ENCODE results near the gene NAP1L1.

NAP1L1 gene

DNA sequence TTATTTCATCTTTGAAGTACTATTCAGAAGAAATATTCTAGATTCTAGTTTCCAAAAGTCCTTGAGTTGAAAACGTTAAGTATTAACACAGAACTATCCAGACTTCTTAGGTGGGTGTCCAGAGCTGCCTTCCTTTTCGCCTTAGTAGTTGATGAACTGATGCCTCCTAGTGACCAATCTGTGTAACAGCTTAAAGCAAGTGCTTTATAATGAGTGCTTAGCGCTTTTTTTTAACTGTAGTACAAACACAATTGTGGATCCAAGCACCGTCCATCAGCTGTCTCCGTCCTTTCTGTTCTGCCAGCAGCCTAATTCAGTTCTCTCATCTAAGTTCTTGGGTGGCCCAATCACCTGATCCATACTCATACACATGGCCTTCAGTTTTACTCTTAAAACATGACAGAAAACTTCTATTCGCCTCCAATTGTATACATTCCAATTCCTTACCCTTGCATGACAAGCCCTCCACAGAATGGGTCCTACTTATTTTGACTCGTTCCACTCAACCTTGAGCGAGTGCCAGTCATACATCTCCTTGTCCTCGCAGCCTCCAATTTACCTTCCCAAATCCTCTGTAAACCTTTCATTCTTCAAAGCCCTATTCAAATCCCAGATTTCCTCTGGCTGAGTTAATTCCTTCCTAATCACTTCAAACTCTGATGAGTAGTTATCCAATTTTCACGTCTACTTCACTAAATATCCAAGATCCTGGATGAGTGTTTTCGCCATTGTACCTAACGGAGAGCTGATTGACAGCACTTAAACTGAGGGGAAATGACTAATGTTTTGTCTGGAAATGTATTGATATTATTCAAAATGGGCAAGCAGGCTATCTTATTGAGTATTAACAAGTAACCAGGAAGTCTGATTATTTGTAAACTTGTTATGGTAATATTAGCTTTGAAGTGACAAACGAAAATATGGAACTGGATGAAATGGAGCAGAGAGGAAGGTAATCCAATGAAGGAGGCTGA is 47.1 kb downstream of the NAP1L1 start:
- DNase-seq (ENCODE audit: low read depth), result no peak

DNA sequence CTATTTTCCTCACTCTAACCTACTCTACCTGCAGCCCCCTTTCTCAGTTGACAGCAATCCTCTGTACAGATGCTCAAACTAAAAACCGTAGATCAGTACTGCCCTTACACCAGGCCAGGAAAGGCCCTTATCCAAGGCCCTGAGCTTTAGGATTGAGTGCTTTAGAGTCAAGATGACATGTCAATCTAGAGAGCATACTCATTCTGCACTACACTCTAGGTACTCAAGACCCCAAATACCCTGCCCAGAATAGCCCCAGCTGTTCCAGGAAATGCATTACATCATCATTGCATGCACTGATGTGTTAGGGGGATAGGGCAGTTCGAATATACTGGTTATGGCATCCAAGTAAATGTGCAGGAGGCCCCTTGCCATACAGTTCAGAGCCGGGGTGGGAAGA is 49.4 kb downstream of the NAP1L1 start:
- DNase-seq (ENCODE audit: low read depth), result no peak

DNA sequence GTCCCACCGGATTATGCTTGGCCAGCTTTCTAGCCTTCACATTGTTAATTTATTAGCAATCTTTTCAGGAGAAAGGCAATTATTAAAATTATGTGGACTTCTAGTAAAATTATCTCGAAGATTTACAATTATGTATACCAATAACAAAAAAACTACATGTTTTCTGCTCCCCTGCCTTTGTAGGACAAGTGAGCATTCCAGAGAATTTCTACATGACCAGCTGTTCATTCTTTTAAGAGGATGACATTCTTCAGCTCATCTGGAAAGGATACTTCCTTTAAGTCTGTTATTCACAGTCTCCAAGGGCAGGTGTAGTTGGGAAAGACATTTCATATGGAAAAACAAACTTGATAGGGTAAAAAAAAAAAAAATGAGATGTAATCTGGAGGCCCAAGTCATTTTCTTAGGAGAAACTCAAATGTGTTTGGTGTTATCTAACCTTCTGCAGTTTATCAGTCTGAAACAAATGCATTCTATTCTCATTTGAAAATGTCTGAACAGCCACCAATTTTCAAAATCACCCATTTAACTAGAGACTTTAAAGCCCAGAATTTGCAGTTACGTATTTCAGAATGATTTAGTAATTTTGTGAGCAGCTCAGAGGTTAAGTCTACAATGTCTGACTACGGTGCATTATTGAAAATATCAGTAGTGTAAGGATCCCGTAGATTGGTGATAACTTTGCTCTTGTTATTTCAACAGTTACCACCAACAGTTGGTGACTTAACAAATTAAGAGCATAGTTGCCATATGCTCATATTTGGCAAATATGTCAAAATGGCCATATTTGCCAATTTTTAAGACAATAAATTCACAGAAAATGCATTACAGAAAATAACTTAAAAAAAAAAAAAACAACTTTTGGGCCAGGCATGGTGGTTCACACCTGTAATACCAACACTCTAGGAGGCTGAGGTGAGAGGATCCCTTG is 51.1 kb downstream of the NAP1L1 start:
- no peak for DNase-seq (ENCODE audit: low read depth)

DNA sequence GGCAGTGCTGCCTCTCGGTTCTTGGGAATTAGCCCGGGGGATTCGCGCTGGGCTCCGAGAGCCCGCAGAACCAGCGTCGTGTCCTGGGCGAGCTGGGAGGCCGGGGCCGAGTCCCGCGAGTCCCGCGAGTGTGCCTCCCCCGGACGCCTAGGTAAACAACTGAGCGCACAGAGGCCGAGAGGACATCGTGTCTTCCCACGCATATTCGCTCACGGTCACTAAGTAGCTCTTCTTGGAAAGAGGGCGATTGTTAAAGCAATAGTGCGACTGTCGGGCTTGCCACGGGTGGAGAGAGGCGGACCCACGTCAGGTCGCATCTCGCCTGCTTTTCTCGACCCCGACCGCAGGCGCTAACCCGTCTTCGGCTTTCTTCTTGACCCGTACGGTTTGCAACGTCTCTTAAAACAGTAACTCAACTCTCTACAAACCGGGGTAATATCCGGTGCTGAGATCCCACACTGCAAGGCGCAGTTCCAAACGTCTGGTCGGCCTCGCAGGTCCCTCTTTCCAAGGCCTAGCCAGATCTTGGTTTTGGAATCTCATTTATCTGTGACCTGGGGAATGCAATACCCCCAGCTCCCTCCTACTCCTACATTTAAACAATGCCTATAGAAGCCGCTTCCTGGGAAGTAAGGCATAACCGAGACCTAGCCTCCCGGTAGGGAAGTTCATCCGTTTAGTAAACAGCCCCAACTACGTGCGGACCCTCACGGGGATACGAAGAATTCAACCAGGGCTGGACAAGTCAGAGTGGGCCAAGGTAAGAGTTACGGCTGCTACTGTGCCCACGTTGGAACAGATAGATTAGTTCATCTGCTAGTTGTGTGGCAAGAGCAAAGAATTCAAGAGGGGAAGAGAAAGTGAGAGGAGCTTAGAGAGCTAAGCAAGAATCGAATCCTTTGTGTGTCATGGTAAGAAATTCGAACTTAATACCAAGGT is 52.2 kb downstream of the NAP1L1 start:
- DNase-seq (ENCODE audit: low read depth), result peak; percentile 28

DNA sequence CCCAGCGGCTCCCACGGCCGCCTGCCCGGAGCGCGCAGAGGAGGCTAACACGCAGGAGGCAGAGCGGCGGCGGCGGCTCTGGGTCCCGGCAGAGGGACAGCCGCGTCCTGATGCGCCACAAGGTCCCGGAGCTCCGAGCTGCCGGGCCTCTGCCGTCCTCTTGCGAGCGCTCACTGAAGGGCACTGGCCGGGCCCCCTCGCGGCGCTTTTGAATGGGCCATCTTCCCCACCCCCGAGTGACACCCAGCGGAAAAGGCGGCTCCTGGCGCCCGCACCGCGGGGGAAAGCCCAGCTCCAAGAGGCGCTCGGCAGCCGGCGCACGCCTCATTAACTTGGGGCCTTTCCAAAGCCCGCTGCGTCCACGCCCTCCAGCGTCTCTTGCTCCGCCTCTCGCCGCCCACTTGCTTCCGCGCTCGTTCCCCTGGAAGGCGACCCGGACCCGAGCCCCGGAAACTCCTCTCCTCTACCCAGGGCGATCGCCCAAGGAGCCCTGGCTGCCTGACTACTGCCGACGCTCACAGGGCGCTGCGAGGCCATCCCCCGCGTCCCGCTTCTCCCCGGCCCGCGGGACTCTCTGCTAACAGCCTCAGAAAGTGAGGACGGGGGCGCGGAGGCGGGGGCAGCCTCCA is 53.0 kb downstream of the NAP1L1 start, which contains the start of gene PHLDA1:
Gene PHLDA1 (minus strand): TSS at position 363 of the 629 bp plus-strand sequence.
- peak; percentile 96 for DNase-seq (ENCODE audit: low read depth)

DNA sequence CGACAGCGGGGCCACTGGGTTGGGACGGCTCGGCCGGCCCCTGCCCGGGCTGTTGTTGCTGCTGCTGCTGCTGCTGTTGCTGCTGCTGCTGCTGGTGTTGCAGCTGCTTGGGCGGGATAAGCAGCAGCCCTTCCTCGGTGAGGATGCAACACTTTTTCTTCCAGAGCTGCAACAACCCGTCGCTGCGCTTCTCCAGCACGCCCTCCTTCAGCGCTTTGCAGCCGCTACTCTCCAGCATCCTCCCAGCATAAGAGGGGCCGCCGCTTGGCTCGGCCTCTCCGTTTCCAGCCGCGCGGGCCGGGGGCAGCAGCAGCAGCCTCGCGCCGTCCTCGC is 53.4 kb downstream of the NAP1L1 start:
- no peak for DNase-seq (ENCODE audit: low read depth)

DNA sequence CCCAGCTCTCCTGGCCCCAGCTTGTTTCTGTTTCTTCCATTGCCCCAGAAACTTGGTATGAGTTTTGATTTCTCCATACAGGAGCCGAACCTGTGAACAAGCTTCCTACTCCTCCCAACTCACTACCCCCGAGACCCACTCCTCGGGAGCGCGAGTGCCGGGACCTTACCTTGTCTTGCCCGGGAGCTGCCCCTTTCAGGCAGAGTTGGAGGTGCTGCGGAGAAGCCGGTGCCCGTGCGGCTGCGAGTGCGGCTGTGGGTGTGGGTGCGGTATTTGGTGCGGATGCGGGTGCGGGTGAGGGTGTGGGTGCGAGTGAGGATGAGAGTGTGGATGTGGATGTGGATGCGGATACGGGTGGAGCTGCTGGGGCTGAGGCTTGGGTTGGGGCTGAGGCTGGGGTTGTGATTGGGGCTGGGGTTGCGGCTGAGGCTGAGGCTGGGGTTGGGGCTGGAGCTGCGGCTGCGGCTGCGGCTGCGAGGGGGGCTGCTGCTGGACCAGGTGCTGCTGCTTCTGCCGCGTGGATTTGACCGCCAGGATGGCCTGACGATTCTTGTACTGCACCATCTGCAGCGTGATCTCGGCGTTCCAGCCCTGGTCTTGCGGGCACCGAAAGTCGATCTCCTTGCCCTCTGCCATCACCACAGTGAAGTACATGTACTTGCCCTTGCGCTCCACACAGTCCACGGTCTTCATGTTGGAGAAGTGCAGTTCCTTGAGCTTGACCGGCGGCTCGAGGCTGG is 54.0 kb downstream of the NAP1L1 start:
- peak; percentile 44 for DNase-seq (ENCODE audit: low read depth)

DNA sequence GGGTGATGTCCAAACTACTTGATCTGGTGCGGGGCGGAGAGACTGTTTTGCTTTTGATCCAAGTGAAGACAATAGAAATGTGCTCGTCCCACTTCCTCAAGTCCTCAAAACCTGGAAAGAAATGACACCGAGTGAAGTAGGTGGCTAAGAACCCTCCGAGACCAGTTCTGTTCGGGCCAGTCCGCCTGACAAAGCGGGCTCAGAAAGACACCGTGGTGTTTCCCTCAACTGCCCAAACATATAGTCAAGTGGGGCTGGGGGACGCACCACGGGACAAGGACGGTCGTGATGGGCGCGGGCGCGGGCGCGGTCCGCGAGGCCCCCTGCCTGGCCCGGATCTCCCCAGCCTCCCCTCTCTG is 54.5 kb downstream of the NAP1L1 start:
- DNase-seq (ENCODE audit: low read depth), result no peak

DNA sequence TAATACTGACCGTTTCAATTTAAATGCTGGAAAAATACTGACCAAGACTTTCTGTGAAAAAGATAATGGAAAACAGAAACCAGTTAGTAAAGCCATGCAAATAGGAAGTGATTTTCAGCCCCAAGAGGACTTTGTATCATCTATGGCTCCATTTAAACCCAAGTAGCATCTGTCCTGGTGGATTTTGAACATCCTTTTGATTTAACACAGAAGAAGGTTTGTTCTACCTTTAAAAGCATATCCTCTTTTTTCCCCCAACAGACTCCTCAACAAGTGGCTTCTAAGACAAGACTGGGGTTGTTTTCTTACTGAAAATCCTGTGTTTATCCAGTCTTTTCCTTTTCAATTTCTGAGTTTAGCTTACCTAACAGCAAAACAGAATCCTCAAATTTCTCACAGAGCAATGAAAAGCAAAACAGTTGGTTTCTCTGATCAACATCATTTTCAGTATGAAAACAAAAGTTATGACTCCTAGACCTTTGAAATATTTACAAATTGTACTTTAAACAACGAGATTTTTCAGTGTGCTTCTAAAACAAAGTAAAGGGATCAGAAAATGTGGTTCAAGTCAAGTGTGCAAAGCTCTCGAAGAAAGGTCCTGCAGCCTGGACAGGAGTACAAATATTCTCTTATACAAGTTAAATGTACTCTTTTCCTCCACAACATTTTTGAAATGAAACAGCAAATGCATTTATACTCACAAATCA is 55.8 kb downstream of the NAP1L1 start:
- no peak for DNase-seq (ENCODE audit: low read depth)

DNA sequence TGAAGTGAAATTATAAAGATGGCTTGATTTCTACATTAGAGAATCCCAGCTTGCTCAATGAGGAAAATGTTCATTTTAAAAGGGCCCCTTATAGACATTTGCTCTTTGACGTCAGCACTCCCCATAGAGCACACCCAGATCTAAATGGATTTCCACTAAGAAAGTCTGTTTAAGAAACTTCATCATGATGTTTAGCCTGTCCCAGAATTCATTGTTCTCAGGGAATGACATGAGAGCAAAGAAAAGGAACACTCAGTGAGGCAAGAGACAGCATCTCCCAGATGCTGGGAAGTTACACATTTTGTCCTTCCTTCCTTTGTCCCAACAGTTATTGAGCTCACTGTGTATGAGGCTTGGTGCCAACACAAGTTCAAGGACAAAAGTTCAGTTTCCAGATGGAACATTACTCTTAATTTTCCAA is 57.8 kb downstream of the NAP1L1 start:
- DNase-seq (ENCODE audit: low read depth), result no peak

DNA sequence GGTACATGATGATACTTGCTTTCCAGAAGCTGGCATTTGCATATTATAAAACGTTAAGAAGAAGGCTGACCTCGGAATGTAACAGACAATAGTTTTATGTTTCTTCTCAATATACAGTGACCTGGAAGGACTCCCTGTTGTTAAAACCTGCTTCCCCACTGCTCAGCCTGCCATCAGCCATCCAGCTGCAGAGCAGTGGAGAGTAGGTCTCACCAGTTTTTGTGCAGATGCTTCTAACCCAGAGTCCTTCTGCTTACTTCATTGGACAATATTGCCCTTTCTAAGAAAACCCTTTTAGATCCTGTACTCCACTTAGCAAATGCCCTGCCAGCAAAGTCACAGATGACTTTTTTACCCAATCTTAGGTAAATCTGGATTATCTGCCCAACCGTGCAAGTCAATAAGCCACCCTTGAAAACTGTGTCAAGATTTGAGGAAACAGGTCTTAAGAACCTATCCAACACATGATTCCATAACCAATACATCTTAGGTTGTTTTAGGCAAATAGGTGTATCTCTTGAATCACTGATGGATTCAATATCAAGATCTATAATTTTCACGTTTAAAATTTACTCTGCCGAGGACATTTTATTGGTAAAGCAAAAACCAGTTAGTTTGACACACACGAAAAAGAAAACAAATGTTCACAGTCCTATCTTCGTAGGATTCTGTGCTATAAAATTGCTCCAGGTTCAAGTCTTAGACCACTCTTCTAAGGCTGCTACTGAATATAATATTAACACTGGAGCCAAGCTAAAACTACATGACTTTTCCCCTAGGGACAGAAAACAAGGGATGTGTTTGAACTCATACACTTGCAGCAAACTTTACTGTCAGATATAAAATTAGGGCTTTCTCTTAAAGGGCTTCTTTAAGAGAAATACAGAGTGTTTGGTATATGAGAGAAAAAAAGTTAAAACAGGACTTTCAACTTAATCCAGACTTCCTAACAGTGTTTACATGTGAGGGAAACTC is 58.6 kb downstream of the NAP1L1 start:
- DNase-seq (ENCODE audit: low read depth), result no peak

DNA sequence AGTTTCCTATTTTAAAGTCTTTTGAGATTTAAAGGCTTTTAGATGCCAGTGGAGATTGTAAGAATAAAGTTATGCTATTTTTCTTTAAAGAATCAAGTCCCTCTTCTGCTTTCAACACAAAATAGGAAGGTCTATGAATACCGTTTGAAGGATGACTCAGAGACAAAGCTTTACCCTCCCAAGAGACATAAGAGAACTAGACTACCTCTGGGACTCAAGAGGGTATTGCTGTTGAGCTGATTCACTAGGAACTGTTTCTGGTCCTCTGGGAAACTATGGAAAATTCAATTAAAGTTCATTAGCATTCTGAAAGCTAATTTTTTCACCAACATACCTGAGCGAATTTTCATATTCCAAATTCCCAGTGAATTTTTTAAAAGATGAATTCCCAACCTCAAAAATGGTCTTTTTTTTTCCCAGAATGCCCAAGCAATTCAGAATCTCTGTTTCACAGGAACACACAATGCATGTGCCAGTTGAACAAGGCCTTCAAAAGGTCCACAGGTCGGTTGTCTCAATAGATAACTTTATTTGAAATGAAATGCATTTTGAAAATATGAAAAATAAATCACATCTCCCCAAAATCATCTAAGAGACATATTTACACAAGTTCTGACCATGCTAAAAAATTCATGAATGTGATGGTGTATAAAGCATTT is 59.4 kb downstream of the NAP1L1 start:
- no peak for DNase-seq (ENCODE audit: low read depth)

DNA sequence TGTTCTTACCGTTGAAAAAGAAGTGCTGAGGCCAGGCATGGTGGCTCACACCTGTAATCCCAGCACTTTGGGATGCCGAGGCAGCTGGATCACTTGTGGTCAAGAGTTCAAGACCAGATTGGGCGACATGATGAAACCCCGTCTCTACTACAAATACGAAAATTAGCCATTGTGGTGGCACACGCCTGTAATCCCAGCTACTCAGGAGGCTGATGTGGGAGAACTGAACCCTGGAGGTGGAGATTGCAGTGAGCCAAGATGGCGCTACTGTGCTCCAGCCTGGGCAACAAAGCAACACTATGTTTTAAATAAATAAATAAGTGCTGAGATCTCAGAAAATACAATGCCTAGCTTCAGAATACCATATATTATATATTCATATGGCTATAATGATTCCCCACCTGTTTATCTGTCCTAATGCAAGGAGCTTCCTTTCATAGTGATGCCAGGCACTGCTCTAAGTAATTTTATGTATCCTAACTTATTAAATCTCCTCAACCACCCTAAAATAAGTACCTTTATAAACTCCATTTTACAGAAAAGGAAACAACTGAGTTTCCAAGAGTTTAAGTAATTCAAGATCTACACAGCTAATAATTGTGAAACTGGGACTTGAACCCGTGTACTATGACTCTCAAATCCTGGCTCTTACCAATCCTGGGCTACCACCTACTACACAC is 60.2 kb downstream of the NAP1L1 start:
- no peak for DNase-seq (ENCODE audit: low read depth)

DNA sequence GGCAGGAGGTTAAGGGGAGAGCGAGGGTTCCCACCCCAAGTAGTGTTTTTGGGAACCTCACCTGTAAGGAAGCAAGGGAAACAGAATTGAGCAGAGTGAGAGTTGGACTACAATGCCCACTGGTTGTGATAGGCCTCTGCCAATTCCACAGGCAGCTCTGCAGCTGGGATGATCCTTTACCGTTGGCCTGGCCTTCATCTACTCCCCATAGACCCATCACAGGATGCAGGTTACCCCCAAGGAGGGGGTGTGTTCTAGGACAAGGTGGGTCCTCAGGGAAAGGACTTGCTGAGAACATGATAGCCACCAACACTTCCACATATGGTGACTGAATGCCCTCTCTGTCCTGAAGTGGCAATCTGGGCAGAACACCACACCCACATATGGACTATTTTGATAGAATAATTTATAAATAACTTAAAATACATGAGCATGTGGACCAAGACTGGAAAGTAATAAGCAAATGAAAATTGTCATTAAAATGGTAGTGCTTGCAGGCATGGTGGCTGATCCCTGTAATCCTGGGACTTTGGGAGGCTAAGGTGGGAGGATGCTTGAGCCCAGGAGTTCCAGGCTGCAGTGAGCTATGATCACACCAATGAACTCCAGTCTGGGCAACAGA is 61.3 kb downstream of the NAP1L1 start:
- no peak for DNase-seq (ENCODE audit: low read depth)

DNA sequence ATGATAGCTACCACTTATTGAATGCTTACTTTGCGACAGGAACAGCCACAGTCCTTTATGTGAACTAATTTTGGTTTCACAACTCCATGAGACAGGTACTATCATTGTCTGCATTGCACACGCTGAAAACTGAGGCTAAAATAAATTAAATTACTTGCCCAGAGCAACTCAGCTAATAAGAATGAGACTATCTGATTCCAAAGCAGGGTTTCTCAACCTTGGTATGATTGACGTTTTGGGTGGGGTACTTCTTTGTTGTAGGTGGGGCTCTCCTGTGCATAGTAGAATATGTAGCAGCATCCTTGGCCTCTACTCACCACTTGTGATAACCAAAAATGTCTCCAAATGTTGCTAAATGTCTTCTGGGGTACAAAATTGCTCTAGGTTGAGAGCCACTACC is 62.0 kb downstream of the NAP1L1 start:
- DNase-seq (ENCODE audit: low read depth), result no peak

DNA sequence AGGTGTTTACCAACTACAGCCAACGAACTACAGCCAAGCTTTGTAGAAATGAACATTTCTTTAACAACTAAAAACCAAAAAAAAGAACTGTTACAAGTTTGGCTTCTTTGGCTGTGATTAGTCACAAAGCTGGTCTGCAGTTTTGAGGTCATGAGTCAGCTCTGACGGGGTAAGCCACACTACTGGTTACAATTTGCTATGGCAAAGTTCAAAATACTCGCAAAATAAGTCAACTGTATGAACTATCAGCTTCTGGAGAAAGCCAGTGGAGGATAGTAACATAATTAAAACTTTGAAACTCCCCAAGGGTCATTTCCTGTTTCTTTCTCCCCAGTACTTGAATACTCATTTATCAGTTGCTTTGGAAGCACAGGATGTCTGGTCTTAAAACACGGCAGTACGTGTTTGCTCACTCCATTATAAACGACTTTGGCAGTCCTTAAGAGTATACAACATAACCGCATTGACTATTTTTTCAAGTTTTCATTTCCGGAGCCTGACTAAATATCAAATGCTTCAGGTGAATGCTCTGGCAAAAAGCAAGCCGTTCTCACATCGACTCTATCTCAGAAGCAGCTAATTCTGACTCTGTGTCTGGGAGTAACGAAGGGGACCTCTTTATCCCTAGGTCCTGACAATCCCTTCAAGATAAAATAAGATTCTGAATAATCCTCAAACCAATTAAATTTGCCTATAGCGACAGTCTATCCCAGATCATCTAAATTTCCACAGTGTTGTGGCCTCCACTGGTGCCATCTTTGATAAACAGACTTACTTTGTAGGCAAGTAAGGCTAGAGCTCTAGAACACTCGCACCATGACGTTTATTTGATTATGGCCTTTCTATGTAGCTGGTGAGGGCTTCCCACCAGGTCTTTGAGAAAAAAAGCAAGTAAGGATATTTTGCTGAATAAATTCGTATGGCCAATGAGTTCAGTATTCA is 63.5 kb downstream of the NAP1L1 start:
- DNase-seq (ENCODE audit: low read depth), result peak; percentile 44

All from stimulated activated CD8-positive, alpha-beta memory T cell treated with anti-CD3 and anti-CD28 coated beads, Interleukin-4, amount 100 ng/mL, for 24 hours (primary cell).